MM.1S (cell line): ENCODE data around the gene EGF.

Experiments used
- DNase-seq: peaks from one replicate; pipeline ENCODE4 v3.0.0-alpha.2; 2015
- H2AFZ ChIP-seq: fragments of 300-600 bp; sonication (generic); 2 replicates; pipeline ENCODE4 v1.6.0; 2016; ENCODE audit warnings: antibody characterized with exemption, low read length
- H3F3A ChIP-seq: fragments of 300-600 bp; sonication (generic); 2 replicates; pipeline ENCODE4 v1.6.1; 2016; ENCODE audit warnings: mild to moderate bottlenecking, antibody characterized with exemption, low read length, moderate library complexity, mixed read lengths; ENCODE audit not compliant: insufficient read depth
- H3K27ac ChIP-seq: fragments of 300-600 bp; sonication (generic); 2 replicates; pipeline ENCODE4 v1.5.1; 2016; ENCODE audit warnings: mild to moderate bottlenecking, low read length
- H3K27me3 ChIP-seq: fragments of 300-600 bp; sonication (generic); replicated peaks from 2 replicates; pipeline ENCODE4 v1.6.0; 2016; ENCODE audit warnings: low read length; ENCODE audit not compliant: insufficient read depth
- H3K36me3 ChIP-seq: fragments of 300-600 bp; sonication (generic); replicated peaks from 2 replicates; pipeline ENCODE4 v1.6.1; 2016; ENCODE audit warnings: mild to moderate bottlenecking, low read length, mixed read lengths; ENCODE audit not compliant: insufficient read depth
- H3K4me1 ChIP-seq: fragments of 300-600 bp; sonication (generic); 2 replicates; pipeline ENCODE4 v1.6.1; 2016; ENCODE audit warnings: low read length, mixed read lengths
- H3K4me2 ChIP-seq: fragments of 300-600 bp; sonication (generic); 2 replicates; pipeline ENCODE4 v1.6.0; 2016; ENCODE audit warnings: low read depth, low read length
- H3K4me3 ChIP-seq: fragments of 300-600 bp; sonication (generic); 2 replicates; pipeline ENCODE4 v1.5.1; 2016; ENCODE audit warnings: low read length, mixed read lengths
- H3K79me2 ChIP-seq: fragments of 300-600 bp; sonication (generic); 2 replicates; pipeline ENCODE4 v1.6.1; 2016; ENCODE audit warnings: mixed run types, low read length, mixed read lengths
- H3K9ac ChIP-seq: fragments of 300-600 bp; sonication (generic); 2 replicates; pipeline ENCODE4 v1.6.1; 2016; ENCODE audit warnings: low read length, mixed read lengths
- H3K9me2 ChIP-seq: fragments of 300-600 bp; sonication (generic); replicated peaks from 2 replicates; pipeline ENCODE4 v1.6.1; 2016; ENCODE audit warnings: mild to moderate bottlenecking, low read length, mixed read lengths; ENCODE audit not compliant: insufficient read depth
- H3K9me3 ChIP-seq: fragments of 300-600 bp; sonication (generic); replicated peaks from 2 replicates; pipeline ENCODE4 v1.6.1; 2016; ENCODE audit warnings: mild to moderate bottlenecking, low read length, mixed read lengths; ENCODE audit not compliant: insufficient read depth
- H4K20me1 ChIP-seq: fragments of 300-600 bp; sonication (generic); 2 replicates; pipeline ENCODE4 v1.6.1; 2016; ENCODE audit warnings: mild to moderate bottlenecking, low read length, moderate library complexity, mixed read lengths; ENCODE audit not compliant: insufficient read depth
- CTCF ChIP-seq: fragments of 300-600 bp; sonication (generic); IDR thresholded peaks from 2 replicates; pipeline ENCODE4 v1.5.1; 2016; ENCODE audit warnings: antibody characterized with exemption, low read length, mixed read lengths
- EZH2 ChIP-seq: fragments of 300-600 bp; sonication (generic); optimal IDR thresholded peaks from 2 replicates; pipeline ENCODE3; 2017; ENCODE audit warnings: low read depth, mild to moderate bottlenecking, antibody characterized with exemption, low read length, mixed read lengths
- EZH2phosphoT487 ChIP-seq: fragments of 300-600 bp; sonication (generic); IDR thresholded peaks from 2 replicates; pipeline ENCODE4 v1.6.1; 2018; ENCODE audit warnings: antibody characterized with exemption, low read length

EGF gene

DNA sequence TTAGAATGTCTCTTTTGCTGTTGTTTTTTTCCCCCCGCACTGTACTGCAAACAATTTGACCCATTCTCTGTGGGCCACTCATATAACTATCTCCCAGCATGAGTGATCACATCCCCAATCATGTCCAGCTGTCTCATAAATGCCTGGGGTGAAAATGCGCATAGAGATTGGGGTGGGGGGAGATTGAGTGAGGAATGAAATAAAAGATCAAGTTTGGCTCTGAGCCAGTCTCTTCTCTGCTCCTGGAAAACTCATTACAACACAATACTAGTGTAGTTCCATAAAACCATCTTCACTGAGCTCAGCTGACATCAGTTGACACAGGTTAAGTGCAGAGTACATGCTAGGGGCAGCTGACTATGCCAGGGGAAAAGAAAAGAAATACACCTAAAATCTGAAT lies 96.9 kb downstream of the EGF start:
- Histone ChIP-seq H3F3A (no peaks in the 10 kb centered on the region), H3K9me2 (no peaks in the 10 kb centered on the region), H3K4me1 (peaks cover 4% of the 10 kb centered on the region), H3K36me3 (no peaks in the 10 kb centered on the region), H3K4me3 (no peak overlapping the region), H2AFZ (no peak overlapping the region), H3K27ac (no peak overlapping the region), H3K27me3 (no peaks in the 10 kb centered on the region), H4K20me1 (no peaks in the 10 kb centered on the region), H3K79me2 (no peaks in the 10 kb centered on the region), H3K4me2 (no peak overlapping the region), H3K9me3 (no peaks in the 10 kb centered on the region), H3K9ac (no peak overlapping the region)
- DNase-seq: no peak
- no peak for TF ChIP-seq EZH2
- TF ChIP-seq EZH2phosphoT487: no peak
- no peak for TF ChIP-seq CTCF

GRCh38 chr4:110010797-110011196 lies 98.1 kb downstream of the EGF start:
- no peaks in the 10 kb centered on the region for H4K20me1 ChIP-seq
- no peak for DNase-seq
- H3K4me1 ChIP-seq: peaks cover under 1% of the 10 kb centered on the region
- no peaks in the 10 kb centered on the region for H3K79me2 ChIP-seq
- H2AFZ ChIP-seq: no peak overlapping the region
- H3F3A ChIP-seq: no peaks in the 10 kb centered on the region
- H3K9me2 ChIP-seq: no peaks in the 10 kb centered on the region
- no peaks in the 10 kb centered on the region for H3K9me3 ChIP-seq
- no peaks in the 10 kb centered on the region for H3K27me3 ChIP-seq
- no peak overlapping the region for H3K27ac ChIP-seq
- H3K4me2 ChIP-seq: no peak overlapping the region
- no peak overlapping the region for H3K9ac ChIP-seq
- no peaks in the 10 kb centered on the region for H3K36me3 ChIP-seq
- TF ChIP-seq EZH2phosphoT487 (no peak), EZH2 (no peak), CTCF (no peak)
- H3K4me3 ChIP-seq: no peak overlapping the region

DNA sequence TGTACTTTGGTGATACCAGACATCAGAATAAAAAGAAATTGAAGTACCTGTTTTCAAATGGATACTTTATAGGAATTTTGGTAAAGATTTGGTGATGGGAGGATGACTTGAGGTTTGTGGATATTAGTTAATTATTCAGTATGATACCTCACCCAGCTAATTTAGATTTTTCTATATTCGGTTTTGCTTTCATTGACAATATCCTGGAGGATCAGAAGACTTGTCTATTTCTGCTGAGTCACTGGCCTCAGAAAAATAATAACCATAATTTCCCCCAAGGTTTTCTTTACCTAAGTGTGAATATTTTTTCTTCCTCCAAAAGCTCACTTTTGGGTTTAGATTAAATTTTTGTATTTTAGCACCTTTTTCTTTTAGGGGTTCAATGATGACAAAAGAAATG lies 100.2 kb downstream of the EGF start:
- Histone ChIP-seq H2AFZ (no peak overlapping the region), H3K4me3 (no peak overlapping the region), H3K4me2 (no peak overlapping the region)

More for the DNA sequence above, 100.2 kb downstream of the EGF start:
- Histone ChIP-seq H3K9me3 (no peaks in the 10 kb centered on the region), H3F3A (no peaks in the 10 kb centered on the region), H4K20me1 (no peaks in the 10 kb centered on the region), H3K4me1 (no peaks in the 10 kb centered on the region), H3K79me2 (no peaks in the 10 kb centered on the region), H3K9ac (no peak overlapping the region), H3K27ac (no peak overlapping the region), H3K9me2 (no peaks in the 10 kb centered on the region), H3K36me3 (no peaks in the 10 kb centered on the region), H3K27me3 (no peaks in the 10 kb centered on the region)
- TF ChIP-seq EZH2phosphoT487 (no peak), EZH2 (no peak), CTCF (no peak)
- no peak for DNase-seq
